GM12878 (cell line): Measurements from ENCODE around the gene IPO8. TPM values are rescaled to one million over a fixed set of nuclear protein-coding genes. Genes with fewer than 3 reads are reported as not detected.

Experiments
- ATAC-seq: fragments of 200-7000 bp; cut with Tn5 transposase; 3 replicates; pipeline ENCODE4 v1.9.1; 2020; ENCODE audit warnings: mild to moderate bottlenecking, moderate library complexity
- BruUV-seq: library from RNA; stranded (reverse); fragments of 400-500 nt; replicated peaks from 2 replicates; lab custom pipeline; 2021; lab: Mats Ljungman, UMichigan
- CTCF ChIA-PET: fragments of 300-600 bp; sonication (Branson Sonifier 250); formaldehyde crosslinking; extraction: SDS; loops from one replicate; lab custom pipeline; 2021; ENCODE audit warnings: inconsistent platforms; lab: Yijun Ruan, JAX
- POLR2A ChIA-PET: fragments of 350-600 bp; formaldehyde crosslinking; extraction: SDS; loops from one replicate; lab custom pipeline; 2021; ENCODE audit warnings: inconsistent platforms; lab: Charles Lee
- RAD21 ChIA-PET: fragments of 300-600 bp; sonication (Branson Sonifier 250); formaldehyde crosslinking; loops from one replicate; lab custom pipeline; 2023; ENCODE audit warnings: antibody characterized with exemption; ENCODE audit not compliant: unreplicated experiment; lab: Charles Lee
- SMC1A ChIA-PET: fragments of 300-600 bp; sonication (Branson Sonifier 250); formaldehyde crosslinking; loops from one replicate; lab custom pipeline; 2023; ENCODE audit not compliant: unreplicated experiment, uncharacterized antibody; lab: Charles Lee
- DNase-seq: peaks from one replicate; pipeline ENCODE4 v3.0.0-alpha.2; 2011; ENCODE audit warnings: low read depth, low spot score
- FAIRE-seq: peaks from 3 replicates; lab custom pipeline; 2011; peaks lifted over from hg19 to GRCh38; lab: Jason Lieb, UNC
- H2AFZ ChIP-seq: 2 replicates; pipeline ENCODE4 v1.6.0; 2011; ENCODE audit warnings: low read depth, low read length, control low read depth; ENCODE audit not compliant: control insufficient read depth
- H3K27ac ChIP-seq: 2 replicates; pipeline ENCODE4 v1.5.1; 2011; ENCODE audit warnings: control low read depth; ENCODE audit not compliant: control insufficient read depth, insufficient read depth
- H3K27me3 ChIP-seq, 2 experiments: replicated peaks in 1 of 2; 2 replicates each; pipeline versions ENCODE4 v1.6.0 to v1.6.1; 2011; ENCODE audit warnings: low read length in 1 of 2; ENCODE audit not compliant: control insufficient read depth in 2 of 2, insufficient read depth in 2 of 2
- H3K36me3 ChIP-seq, 2 experiments: 2 replicates each; pipeline ENCODE4 v1.5.1; 2011; ENCODE audit warnings: low read length in 1 of 2; ENCODE audit not compliant: control insufficient read depth in 2 of 2, insufficient read depth in 2 of 2
- H3K4me1 ChIP-seq: 2 replicates; pipeline ENCODE4 v1.6.1; 2011; ENCODE audit warnings: mild to moderate bottlenecking, low read length, moderate library complexity, mixed read lengths; ENCODE audit not compliant: control insufficient read depth, insufficient read depth
- H3K4me2 ChIP-seq: 2 replicates; pipeline ENCODE4 v1.6.0; 2011; ENCODE audit warnings: control low read depth; ENCODE audit not compliant: control insufficient read depth, insufficient read depth
- H3K4me3 ChIP-seq: fragments of 200-600 bp; sonication (generic); 2 replicates; pipeline ENCODE4 v1.5.1; 2016
- H3K79me2 ChIP-seq: 2 replicates; pipeline ENCODE4 v1.6.0; 2011; ENCODE audit warnings: low read length; ENCODE audit not compliant: control insufficient read depth, insufficient read depth
- H3K9ac ChIP-seq: 2 replicates; pipeline ENCODE4 v1.8.0; 2011; ENCODE audit warnings: low read length, control low read depth, mixed read lengths; ENCODE audit not compliant: control insufficient read depth, insufficient read depth
- H3K9me3 ChIP-seq: replicated peaks from 3 replicates; pipeline ENCODE4 v1.5.1; 2011; ENCODE audit warnings: mild to moderate bottlenecking, low read length; ENCODE audit not compliant: control insufficient read depth, insufficient read depth
- H4K20me1 ChIP-seq: 2 replicates; pipeline ENCODE4 v1.6.0; 2011; ENCODE audit not compliant: control insufficient read depth, insufficient read depth
- BMI1 ChIP-seq: fragments of 450-650 bp; IDR thresholded peaks from 2 replicates; pipeline ENCODE4 v1.6.1; 2016; ENCODE audit warnings: mild to moderate bottlenecking, moderate library complexity, borderline replicate concordance
- BRCA1 ChIP-seq: IDR thresholded peaks from 2 replicates; pipeline ENCODE4 v1.6.1; 2011; ENCODE audit warnings: low read depth, low read length, improper control_type of control experiment
- CEBPZ ChIP-seq: fragments of 150-350 bp; IDR thresholded peaks from 2 replicates; pipeline ENCODE4 v1.6.1; 2016; ENCODE audit warnings: low read depth, low read length
- E2F8 ChIP-seq: fragments of 450-650 bp; IDR thresholded peaks from 2 replicates; pipeline ENCODE4 v1.6.1; 2018; ENCODE audit warnings: mild to moderate bottlenecking, low read depth, moderate library complexity; ENCODE audit not compliant: partially characterized antibody
- EED ChIP-seq: sonication (generic); IDR thresholded peaks from 2 replicates; pipeline ENCODE4 v1.6.1; 2016; ENCODE audit warnings: antibody characterized with exemption, low read depth
- HDGF ChIP-seq: fragments of 450-650 bp; IDR thresholded peaks from 2 replicates; pipeline ENCODE4 v1.6.1; 2016; ENCODE audit warnings: antibody characterized with exemption
- MEF2B ChIP-seq: fragments of 450-650 bp; IDR thresholded peaks from 2 replicates; pipeline ENCODE4 v1.6.1; 2018; ENCODE audit warnings: mild to moderate bottlenecking, moderate library complexity; ENCODE audit not compliant: partially characterized antibody, poor library complexity, severe bottlenecking
- MTA3 ChIP-seq: IDR thresholded peaks from 2 replicates; pipeline ENCODE4 v1.6.1; 2012; ENCODE audit warnings: low read length, inconsistent platforms, borderline replicate concordance
- NBN ChIP-seq: fragments of 450-650 bp; IDR thresholded peaks from 2 replicates; pipeline ENCODE4 v1.6.1; 2016
- RAD51 ChIP-seq: fragments of 450-650 bp; IDR thresholded peaks from 2 replicates; pipeline ENCODE4 v1.6.1; 2016; ENCODE audit warnings: moderate library complexity, mild to moderate bottlenecking, inconsistent platforms
- RELA ChIP-seq: fragments of 450-650 bp; IDR thresholded peaks from 2 replicates; pipeline ENCODE4 v1.8.0; 2014; ENCODE audit warnings: borderline replicate concordance; ENCODE audit not compliant: partially characterized antibody
- REST ChIP-seq: IDR thresholded peaks from 2 replicates; pipeline ENCODE4 v1.6.1; 2012; ENCODE audit warnings: mild to moderate bottlenecking, low read depth, low read length
- SIX5 ChIP-seq: IDR thresholded peaks from 2 replicates; pipeline ENCODE4 v1.6.1; 2011; ENCODE audit warnings: mild to moderate bottlenecking, low read depth, low read length, moderate library complexity; ENCODE audit not compliant: severe bottlenecking
- SP1 ChIP-seq: IDR thresholded peaks from one replicate; pipeline ENCODE4 v1.6.1; 2011; ENCODE audit warnings: low read depth, low read length
- SREBF1 ChIP-seq: IDR thresholded peaks from 2 replicates; pipeline ENCODE4 v1.6.1; 2012; ENCODE audit warnings: mild to moderate bottlenecking, low read length
- STAT1 ChIP-seq: fragments of 450-650 bp; conservative IDR thresholded peaks from 2 replicates; pipeline ENCODE4 v1.6.1; 2014; ENCODE audit warnings: antibody characterized with exemption, mild to moderate bottlenecking
- ZNF622 ChIP-seq: fragments of 450-650 bp; IDR thresholded peaks from 2 replicates; pipeline ENCODE4 v1.6.1; 2017; ENCODE audit warnings: mild to moderate bottlenecking, inconsistent platforms
- WGBS: methylation state at CpG from one replicate; pipeline ENCODE4 v1.1.6; 2016; ENCODE audit warnings: low lambda C conversion rate; ENCODE audit not compliant: insufficient replicate concordance, insufficient coverage; ENCODE audit errors: missing lambda C conversion rate; 5-methylcytosine and 5-hydroxymethylcytosine counted together
- in situ Hi-C: fragments of 300-500 bp; cut with MboI; formaldehyde crosslinking; loops from 9 replicates; pipeline ENCODE4 v1.14.3; 2018; ENCODE audit warnings: mixed read lengths
- intact Hi-C: fragments of 100-400 bp; cut with micrococcal nuclease; formaldehyde crosslinking; loops from one replicate; pipeline ENCODE4 v1.14.2; 2022; ENCODE audit not compliant: unreplicated experiment
- polyA plus RNA-seq, 11 experiments: library from polyadenylated mRNA; depleted of rRNA in 4 of 11; unstranded in 6 of 11; stranded (reverse) in 5 of 11; fragments of >200 nt; fragmentation: Nextera tagmentation in 4 of 11; fragmentation: Illumina TruSeq in 1 of 11; extraction: Ambion mirVana in 4 of 11; extraction: Trizol in 1 of 11; gene quantifications; 1 replicate in 1 of 11; 2 replicates in 10 of 11; pipeline versions ENCODE4 v1.2.1 to v1.2.3, GENCODE V29; 2011 to 2016; ENCODE audit warnings: inconsistent platforms in 2 of 11, missing spikeins in 2 of 11, low read depth in 1 of 11
- total RNA-seq, 4 experiments: library from RNA; depleted of rRNA in 3 of 4; stranded (reverse); fragments of >200 nt in 3 of 4; fragmentation: Illumina TruSeq in 1 of 4; extraction: Trizol in 1 of 4; gene quantifications; 2 replicates each; pipeline versions ENCODE4 v1.2.1 to v1.2.3, GENCODE V29; 2013 to 2021

Gene IPO8
- total and polyA plus RNA-seq, 10 of the 15 experiments (the other 5 are each of a cell fraction or from before 2014, with no cell fraction given), result 6.9 to 38.5 (median 15.1) TPM

- H3K36me3 ChIP-seq, result 0 out of 4 replicates have a peak, but pooled peaks cover 0 to 4% of the 10 kb centered on the region in 2 experiments
- in situ Hi-C loops, result no loop called here
Measured at GRCh38 chr12:30726647-30727046, 31.0 kb upstream of the IPO8 start.

More at GRCh38 chr12:30726647-30727046, 31.0 kb upstream of the IPO8 start:
- no peak overlapping the region for H3K9ac ChIP-seq
- CTCF ChIA-PET, result interaction anchor here (0.7 to 0.8 kb wide), 2 partner anchors 23 to 121 kb away, joined by 3 to 4 read pairs; no protein-coding TSS in a partner anchor
- TF ChIP-seq RAD51, result no peak
- no peak for TF ChIP-seq BMI1
- TF ChIP-seq CEBPZ, result no peak
- no peak for TF ChIP-seq NBN
- TF ChIP-seq RELA, result no peak
- no peak for TF ChIP-seq SREBF1
- no peak for TF ChIP-seq E2F8
- no peak for TF ChIP-seq MEF2B
- TF ChIP-seq STAT1, result no peak
- no peak for TF ChIP-seq EED
- no peak for TF ChIP-seq SP1
- TF ChIP-seq REST, result no peak
- TF ChIP-seq HDGF, result no peak
- TF ChIP-seq SIX5, result no peak
- TF ChIP-seq BRCA1, result no peak
- no peak for TF ChIP-seq ZNF622
- TF ChIP-seq MTA3, result no peak
- intact Hi-C loops, result no loop called here
- SMC1A ChIA-PET, result interaction anchor here (1.1 kb wide), 1 partner anchor 9 kb away, joined by 4 read pairs; no protein-coding TSS in a partner anchor
- H3K9me3 ChIP-seq, result no peaks in the 10 kb centered on the region
- DNase-seq, result no peak
- ATAC-seq, result no peak
- no peak overlapping the region for H3K4me2 ChIP-seq
- H4K20me1 ChIP-seq, result no peaks in the 10 kb centered on the region
- H3K79me2 ChIP-seq, result no peaks in the 10 kb centered on the region
- POLR2A ChIA-PET, result no interaction called here
- no peaks in the 10 kb centered on the region for H3K4me1 ChIP-seq
- no peak overlapping the region for H3K27ac ChIP-seq
- H3K4me3 ChIP-seq, result no peak overlapping the region
- no TSS peak for BruUV-seq
- no peaks in the 10 kb centered on the region for H3K27me3 ChIP-seq
- WGBS, result 96% methylated on average over 1 of the region's 1 CpG
- no peak overlapping the region for H2AFZ ChIP-seq
- RAD21 ChIA-PET, result no interaction called here
- FAIRE-seq, result no peak
